HG02588 (cell line): Measurements from ENCODE around the gene ASPSCR1.
A peak's percentile ranks its signal among the peaks of the same experiment; 100 is the strongest.

Source experiments
- ATAC-seq: cut with Tn5 transposase; IDR thresholded peaks from one replicate; pipeline ENCODE4 v1.9.1; 2021; ENCODE audit warnings: mild to moderate bottlenecking, moderate library complexity; ENCODE audit not compliant: unreplicated experiment

Gene ASPSCR1

GRCh38 chr17:81977211-81977808, at the start of gene ASPSCR1:
ASPSCR1 (plus strand) TSS chr17:81977629; CDS start chr17:81977647, 18 bp downstream.
- ATAC-seq: peak; percentile 84

GRCh38 chr17:81927653-81928543, 49.5 kb upstream of the ASPSCR1 start, which contains the start of gene MAFG:
MAFG (minus strand) TSS chr17:81927735; CDS start chr17:81923185, 4,550 bp downstream.
- peak; percentile 55 for ATAC-seq

DNA sequence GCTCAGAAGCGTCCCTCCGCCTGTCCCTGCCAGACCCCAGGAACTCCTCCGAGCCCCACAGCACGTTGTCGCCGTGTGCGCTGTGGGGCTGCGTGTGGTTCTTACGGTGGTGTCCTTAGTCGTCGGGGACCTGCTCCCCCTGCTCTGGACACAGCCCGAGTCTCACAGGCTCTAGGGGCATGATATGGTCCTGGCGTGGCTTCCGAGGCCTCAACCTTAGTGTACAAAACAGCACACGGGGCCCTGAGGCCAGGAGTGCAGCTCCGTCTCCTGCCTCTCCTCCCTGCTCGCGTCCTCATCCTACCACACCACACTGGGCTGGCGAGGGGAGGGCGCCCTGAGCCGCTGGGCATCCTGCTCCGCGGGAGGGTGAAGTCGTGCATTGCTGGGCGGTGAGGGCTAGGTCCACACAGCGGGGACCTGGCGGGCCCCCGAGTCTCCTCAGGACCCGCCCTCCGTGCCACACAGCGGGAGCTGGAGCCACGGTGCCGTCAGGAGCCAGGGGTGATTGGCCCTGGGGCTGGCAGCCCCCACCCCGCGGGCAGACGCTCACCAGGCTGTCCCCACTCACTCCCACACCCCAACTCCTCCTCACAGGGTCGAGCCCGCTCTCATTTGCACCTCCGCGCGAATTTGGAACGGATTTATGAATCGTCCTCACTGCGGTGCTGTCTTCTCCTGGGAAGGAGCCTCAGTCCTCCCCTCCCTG, 48.7 kb upstream of the ASPSCR1 start:
- no peak for ATAC-seq

DNA sequence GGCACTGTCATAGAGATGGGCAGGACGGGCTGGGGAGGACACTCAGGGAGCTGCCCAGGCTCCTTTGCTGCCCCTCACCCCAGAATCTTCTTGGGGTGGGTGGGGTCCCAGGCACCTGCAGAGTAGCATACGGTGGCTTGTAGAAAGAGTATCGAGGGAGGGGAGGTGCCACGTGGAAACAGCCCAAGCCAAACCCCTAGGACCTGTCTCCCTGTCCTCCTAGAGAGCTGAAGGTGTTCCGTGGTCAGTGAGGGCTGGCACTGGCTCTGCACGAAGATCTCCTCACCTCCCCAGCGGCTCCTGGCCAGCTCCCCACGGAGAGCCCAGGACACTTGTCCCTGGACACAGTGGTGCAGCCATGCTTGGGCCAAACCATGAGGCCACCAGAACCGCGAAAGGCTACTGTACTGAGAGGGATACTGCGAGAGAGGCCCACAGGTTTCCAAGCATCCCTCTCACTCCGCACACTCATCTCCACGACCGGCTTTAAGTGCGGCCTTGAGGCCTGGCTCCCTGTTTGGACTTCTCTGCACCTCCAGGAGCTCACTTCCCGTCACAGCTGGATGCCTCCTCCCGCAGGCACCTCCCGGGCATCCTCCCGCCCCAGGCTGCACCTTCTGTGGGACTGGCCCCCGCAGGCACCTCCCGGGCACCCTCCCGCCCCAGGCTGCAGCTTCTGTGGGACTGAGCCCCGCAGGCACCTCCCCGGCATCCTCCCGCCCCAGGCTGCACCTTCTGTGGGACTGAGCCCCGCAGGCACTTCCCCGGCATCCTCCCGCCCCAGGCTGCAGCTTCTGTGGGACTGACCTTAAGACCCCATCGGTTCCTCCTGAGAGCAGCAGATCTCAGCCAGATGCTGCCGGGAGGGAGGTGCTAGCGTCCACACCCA, 47.9 kb upstream of the ASPSCR1 start:
- ATAC-seq: no peak

DNA sequence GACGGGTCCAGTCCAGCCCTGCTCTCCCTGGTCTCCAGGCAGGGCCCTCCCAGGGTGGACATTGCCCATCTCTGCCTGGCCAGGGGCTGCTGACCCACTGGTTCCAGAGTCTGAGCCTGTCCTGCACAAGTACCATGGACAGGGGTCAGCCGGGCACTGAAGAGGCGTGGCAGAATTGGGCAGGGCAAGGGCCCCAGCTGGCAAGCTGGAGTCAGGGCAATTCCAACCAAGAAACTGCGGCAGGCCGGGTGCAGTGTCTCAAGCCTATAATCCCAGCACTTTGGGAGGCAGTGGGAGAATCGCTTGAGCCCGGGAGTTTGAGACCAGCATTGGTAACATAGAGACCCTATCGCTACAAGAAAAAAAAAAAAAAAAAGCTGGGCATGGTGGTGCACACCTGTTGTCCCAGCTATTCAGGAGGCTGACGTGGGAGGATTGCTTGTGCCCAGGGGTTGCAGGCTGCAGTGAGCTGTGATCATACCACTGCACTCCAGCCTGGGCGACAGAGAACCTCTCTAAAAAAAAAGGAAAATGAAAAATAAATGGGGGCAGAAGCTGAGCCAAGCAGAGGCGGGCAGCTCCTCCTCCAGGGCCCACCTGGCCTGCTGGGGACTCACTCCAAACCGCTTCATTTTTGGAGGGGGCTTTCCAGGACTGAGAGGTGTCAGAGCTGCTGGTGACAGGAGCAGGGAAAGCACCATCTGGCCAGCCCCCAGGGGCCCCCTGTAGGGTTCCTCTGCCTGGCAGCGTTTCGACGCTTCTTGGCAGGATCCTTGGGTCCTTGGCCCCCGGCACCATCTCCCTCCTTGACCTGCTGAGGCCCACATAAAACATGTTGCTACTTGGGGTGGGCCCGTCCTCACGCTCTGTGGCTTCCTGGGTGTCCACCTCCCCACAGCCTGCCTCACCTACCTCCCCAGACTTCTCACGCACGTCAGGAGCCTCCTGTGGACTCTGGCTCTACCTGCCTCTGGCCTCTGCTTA, 47.0 kb upstream of the ASPSCR1 start:
- no peak for ATAC-seq

DNA sequence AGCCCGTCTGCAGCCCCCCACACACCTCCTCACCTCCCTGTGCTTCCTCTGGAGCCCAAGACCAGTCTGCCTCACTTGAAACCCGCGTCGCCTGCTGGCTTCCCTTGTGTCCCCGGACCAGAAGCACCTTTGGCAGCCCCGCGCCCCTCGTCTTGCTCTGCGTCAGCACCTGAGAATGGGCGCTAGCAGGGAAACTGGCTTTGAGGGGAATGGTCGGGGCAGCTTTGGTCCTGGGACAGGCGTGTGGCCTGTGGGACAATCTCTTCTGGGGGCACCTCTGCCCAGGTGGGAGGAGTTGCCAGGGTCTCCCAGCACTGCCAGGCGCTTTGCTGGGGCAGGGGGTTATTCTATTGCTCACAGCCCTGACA, 46.3 kb upstream of the ASPSCR1 start:
- no peak for ATAC-seq

- no peak for ATAC-seq
These were observed 45.7 kb upstream of the ASPSCR1 start for GRCh38 chr17:81931557-81932332.

DNA sequence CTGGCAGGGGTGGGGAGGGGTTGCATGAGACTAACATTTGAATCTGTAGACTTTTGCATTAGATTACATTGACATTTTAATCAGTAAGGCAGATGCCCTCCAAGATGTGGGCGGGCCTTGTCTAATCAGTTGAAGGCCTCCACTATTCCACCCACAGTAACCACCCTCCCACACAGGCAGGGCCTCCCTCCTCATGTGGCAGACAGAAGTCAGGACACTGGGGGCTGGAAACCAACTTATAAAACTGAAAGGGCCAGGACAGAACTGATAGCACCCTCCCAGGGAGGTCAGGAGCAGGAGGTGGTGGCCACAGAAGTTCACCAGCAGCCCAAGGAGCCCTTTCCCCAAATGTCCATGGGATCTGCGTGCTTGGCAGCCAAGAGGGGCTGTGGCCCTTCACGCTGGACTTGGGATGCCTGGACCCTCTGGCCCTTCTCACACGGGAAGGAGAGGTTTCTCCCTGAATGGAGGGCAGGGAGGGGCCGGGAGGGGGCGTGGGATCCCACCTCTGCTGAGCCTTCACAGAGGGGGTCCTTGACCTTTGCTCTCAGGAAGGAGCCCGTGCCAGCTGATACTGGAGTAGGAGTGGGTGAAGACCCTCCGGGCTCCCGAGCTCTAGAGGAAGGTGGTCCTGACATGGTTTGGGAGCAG, 45.0 kb upstream of the ASPSCR1 start:
- ATAC-seq: no peak

DNA sequence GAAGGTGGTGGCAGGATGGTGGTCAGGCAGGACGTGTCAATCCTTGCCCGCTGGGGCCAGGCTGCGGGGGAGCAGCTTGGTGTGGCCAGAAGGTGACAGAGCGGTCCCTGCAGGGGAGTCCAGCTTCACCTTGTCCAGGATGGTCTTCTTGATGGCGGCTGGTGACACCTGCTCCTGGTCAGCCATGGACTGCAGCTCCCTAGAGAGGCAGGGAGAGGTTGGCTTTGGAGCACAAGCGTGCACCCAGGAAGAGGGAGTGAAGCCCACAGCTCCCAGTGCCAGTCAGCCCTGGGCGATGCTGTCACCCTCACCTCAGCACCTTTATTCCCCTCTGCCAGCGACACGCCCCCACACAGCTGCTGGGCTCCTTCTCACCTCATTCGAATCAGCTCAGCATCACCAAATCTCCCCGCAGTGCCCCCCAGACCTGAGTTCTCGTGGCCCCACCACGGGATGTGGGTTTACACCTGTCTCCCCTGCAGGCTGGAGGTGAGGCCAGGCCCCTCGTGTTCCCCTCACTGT, 44.2 kb upstream of the ASPSCR1 start:
- no peak for ATAC-seq

DNA sequence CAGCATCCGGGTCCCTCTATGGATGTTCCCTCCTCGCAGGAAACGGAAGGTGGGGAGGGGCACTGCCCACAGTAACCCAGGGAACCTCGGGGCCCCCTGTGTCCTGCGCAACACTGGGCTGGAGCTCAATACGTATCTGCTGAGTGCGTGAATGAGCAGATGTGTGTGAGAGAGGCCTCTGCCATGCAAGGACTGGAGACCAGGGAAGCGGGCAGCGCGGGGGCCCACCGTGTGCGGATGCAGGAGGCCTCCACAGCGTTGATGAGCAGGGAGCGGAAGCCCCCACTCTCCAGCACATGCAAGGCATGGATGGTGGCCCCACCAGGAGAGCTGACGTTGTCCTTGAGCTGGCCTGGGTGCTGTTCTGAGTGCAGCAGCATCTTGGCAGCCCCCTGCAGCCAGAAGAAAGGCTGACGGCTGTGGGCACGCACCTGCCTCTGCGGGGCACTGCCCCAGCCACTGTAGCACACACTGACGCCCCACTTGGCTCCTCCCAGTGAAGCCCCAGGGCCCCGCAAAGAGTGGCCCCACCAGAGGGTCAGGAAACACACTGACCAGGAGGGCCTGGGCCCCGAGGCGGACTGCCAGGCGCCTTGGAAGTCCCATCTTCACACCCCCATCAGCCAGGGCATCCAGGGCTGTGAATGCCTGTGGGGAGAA, 43.2 kb upstream of the ASPSCR1 start:
- ATAC-seq: no peak

DNA sequence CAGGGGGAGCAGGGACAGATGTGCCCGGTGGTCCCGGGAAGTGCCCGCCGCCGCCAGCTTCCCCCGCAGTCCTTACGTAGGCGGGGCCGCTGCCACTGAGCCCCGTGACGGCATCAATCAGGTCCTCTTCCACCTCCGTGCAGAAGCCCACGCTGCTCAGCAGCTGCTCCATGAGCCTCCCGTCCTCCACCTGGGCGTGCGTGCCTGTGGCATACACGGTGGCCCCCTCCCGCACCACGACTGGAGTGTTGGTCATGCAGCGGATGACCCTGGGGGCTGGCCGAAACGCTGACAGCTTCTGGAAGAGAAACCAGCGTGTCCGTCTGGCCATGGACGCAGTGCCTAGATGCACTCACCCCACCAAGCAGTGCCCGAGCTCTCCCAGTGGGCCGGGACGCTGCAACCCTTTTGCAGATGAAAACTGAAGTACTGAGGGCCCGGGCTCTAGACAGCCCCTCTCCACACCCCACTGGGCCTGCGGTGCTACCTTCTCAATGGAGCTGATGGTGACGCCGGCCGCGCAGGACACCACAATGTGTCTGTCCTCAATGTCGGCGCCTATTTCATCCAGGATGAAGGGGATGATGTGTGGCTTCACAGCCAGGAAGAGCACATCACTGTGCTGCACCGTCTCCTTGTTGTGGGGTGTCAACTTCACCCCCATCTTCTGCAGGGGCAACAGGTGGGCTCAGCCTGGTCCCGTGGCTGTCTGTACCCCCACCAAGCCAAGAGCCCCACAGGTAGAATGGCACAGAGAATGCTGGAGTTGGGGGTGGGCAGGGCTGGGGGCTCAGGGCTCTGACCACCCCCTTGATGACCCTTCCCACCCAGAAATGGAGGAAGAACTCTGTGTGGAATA, 42.4 kb upstream of the ASPSCR1 start:
- ATAC-seq: no peak

GRCh38 chr17:81935709-81936084, 41.7 kb upstream of the ASPSCR1 start:
- ATAC-seq: no peak

DNA sequence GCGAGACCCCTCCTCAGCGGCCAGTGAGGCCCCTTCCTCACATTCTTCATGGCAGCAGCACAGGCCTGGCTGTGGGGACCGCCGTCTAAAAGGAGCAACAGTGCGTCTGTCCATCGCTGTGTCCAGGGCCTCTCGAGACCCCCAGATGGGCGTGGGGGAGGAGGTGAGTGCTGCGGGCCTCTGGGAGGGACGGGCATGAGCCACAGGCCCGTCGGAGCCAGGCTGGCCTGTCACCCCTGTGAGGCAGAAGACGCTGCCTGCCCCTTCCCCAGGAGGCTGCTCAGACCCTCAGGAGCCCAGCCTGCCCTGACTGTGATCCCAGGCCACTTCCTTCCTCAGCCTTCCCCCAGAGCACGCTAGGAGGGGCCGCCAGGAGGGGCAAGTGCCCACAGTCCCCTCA, 38.2 kb upstream of the ASPSCR1 start:
- ATAC-seq: no peak

DNA sequence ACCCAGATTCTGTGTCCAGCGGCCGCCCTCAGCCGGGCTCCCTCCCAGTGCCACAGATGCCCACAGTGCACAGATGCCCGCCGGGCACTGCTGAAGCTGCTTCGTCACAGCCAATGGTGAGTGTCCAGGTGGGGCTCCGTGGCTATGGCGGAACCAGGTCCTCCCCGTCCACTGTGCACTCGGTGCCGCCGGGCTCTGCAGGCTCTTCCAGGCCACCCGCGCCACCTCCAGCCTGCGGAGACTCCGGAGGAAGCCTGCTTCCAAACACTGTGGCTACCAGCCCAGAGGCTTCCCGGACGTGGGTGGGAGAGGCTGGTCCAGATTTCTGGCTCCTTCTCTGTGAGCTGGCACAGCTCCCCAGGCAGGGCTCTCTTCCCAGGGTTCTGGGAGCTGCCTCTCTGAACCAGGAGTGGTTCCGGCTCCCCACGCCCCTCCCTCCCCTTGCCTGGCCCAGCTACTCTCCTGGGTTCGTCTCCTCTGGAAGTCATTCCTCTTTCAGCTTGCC, 37.5 kb upstream of the ASPSCR1 start:
- ATAC-seq: no peak

DNA sequence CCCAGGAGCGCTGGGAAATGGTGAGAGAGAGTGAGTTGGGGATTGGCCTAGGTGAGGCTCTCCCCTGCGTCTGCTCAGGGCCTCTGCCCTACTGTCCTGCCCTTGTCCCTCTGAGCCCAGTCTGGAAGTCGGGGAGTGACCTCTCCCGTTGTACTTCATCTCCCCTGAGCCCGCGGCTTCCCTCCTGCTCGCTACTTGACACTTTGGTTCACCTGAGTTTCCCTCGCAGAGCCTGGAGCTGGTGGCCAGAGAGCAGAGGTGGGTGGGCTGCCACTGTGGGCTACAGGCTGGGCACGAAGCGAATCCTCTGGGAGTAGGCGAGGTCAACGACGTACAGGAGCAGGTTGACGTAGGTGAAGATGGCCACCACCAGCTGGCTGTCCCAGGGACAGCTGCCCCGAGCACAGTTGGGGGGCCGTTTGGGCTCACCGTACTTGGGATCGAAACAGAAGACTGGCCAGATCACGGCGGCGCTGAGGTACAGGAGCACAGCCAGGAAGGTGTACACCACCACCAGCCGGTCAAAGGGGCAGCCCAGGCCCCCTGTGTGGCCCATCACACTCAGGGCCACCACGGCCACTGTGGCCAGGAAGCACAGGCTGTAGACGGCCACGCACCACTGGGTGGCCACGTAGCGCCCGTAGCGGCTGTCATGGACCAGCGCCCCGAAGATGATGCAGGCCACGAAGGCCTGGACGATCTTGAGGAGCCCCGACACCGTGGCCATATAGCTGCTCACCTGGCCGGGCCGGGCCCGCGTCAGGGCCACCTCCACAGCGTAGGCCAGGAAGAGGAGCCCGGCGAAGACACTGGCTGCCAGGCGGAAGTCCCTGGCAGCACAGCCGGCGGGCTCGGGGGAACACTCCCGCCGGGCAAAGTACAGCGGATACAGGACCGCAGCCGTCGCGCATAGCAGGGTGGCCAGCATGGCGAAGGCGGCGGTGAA, 36.6 kb upstream of the ASPSCR1 start:
- ATAC-seq: no peak
